GM12875 (cell line): ENCODE data around the gene M6PR.

ENCODE experiments used
- H3K4me3 ChIP-seq: one replicate; pipeline ENCODE4 v1.5.1; 2011; ENCODE audit warnings: low read depth, low read length, control low read depth
- CTCF ChIP-seq: IDR thresholded peaks from 2 replicates; pipeline ENCODE4 v1.5.1; 2011; ENCODE audit warnings: low read depth, mild to moderate bottlenecking, control low read depth, inconsistent platforms, low read length, moderate library complexity, borderline replicate concordance; ENCODE audit not compliant: insufficient read depth

The M6PR gene

GRCh38 chr12:8960176-8960575, 10.7 kb upstream of the M6PR start:
- TF ChIP-seq CTCF = no peak
- H3K4me3 ChIP-seq = no peak overlapping the region

GRCh38 chr12:8958066-8958465, 8.6 kb upstream of the M6PR start:
- H3K4me3 ChIP-seq = no peak overlapping the region
- TF ChIP-seq CTCF = no peak

GRCh38 chr12:8957561-8957960, 8.1 kb upstream of the M6PR start:
- no peak overlapping the region for H3K4me3 ChIP-seq
- no peak for TF ChIP-seq CTCF

- no peak for TF ChIP-seq CTCF
- no peak overlapping the region for H3K4me3 ChIP-seq
Measured at GRCh38 chr12:8956772-8957171, 7.3 kb upstream of the M6PR start.

- no peak overlapping the region for H3K4me3 ChIP-seq
- no peak for TF ChIP-seq CTCF
Measured at GRCh38 chr12:8956073-8956472, 6.6 kb upstream of the M6PR start.

GRCh38 chr12:8953773-8954402, 4.4 kb upstream of the M6PR start:
- H3K4me3 ChIP-seq = no peak overlapping the region
- TF ChIP-seq CTCF = no peak

- H3K4me3 ChIP-seq = no peak overlapping the region
- no peak for TF ChIP-seq CTCF
Measured at GRCh38 chr12:8951744-8952143, 2.3 kb upstream of the M6PR start.
